Tibial artery (tissue), 4 donors: Measurements from ENCODE around the gene RBM43.
"Not testable (repeated sequence)": the region's sequence is repeated elsewhere in the genome, so short reads cannot be mapped to it uniquely, and the experiment has no call there.

ENCODE experiments used
- DNase-seq, 2 donors: peaks; one replicate each; pipeline ENCODE4 v3.0.0-alpha.2; 2019
- H3K27ac ChIP-seq, 2 donors: fragments of 200-600 bp; sonication (generic) in 1 of 2; 1 replicate in 1 of 2; 2 replicates in 1 of 2; pipeline ENCODE4 v1.5.1; 2018 to 2019; ENCODE audit warnings: mild to moderate bottlenecking in 1 of 2
- H3K27me3 ChIP-seq, 2 donors: fragments of 200-600 bp; sonication (generic) in 1 of 2; one replicate each; pipeline versions ENCODE4 v1.5.1 to v1.6.0; 2016 to 2019
- H3K36me3 ChIP-seq, 3 donors: fragments of 200-600 bp; sonication (generic) in 2 of 3; one replicate each; pipeline ENCODE4 v1.5.1; 2016 to 2019; ENCODE audit warnings: mild to moderate bottlenecking in 2 of 3
- H3K4me1 ChIP-seq, 4 donors: fragments of 200-600 bp; sonication (generic) in 2 of 4; 1 replicate in 3 of 4; 2 replicates in 1 of 4; pipeline ENCODE4 v1.5.1; 2016 to 2019
- H3K4me3 ChIP-seq, 2 donors: fragments of 200-600 bp; sonication (generic) in 1 of 2; 1 replicate in 1 of 2; 2 replicates in 1 of 2; pipeline ENCODE4 v1.5.1; 2018 to 2019; ENCODE audit warnings: mild to moderate bottlenecking in 2 of 2
- H3K9me3 ChIP-seq, 3 donors: fragments of 200-600 bp; sonication (generic) in 1 of 3; one replicate each; pipeline ENCODE4 v1.5.1; 2016 to 2019
- CTCF ChIP-seq, 2 experiments: fragments of 200-600 bp in 1 of 2; fragments of 450-650 bp in 1 of 2; IDR thresholded peaks; one replicate each; pipeline ENCODE4 v1.5.1; 2017 to 2019; ENCODE audit warnings: antibody characterized with exemption in 2 of 2, mild to moderate bottlenecking in 1 of 2, moderate library complexity in 1 of 2
- intact Hi-C: fragments of 100-400 bp; cut with DNase I; formaldehyde crosslinking; loops from one replicate; pipeline ENCODE4 v1.15.0; 2023; ENCODE audit warnings: low total_unique reads

Gene RBM43

DNA sequence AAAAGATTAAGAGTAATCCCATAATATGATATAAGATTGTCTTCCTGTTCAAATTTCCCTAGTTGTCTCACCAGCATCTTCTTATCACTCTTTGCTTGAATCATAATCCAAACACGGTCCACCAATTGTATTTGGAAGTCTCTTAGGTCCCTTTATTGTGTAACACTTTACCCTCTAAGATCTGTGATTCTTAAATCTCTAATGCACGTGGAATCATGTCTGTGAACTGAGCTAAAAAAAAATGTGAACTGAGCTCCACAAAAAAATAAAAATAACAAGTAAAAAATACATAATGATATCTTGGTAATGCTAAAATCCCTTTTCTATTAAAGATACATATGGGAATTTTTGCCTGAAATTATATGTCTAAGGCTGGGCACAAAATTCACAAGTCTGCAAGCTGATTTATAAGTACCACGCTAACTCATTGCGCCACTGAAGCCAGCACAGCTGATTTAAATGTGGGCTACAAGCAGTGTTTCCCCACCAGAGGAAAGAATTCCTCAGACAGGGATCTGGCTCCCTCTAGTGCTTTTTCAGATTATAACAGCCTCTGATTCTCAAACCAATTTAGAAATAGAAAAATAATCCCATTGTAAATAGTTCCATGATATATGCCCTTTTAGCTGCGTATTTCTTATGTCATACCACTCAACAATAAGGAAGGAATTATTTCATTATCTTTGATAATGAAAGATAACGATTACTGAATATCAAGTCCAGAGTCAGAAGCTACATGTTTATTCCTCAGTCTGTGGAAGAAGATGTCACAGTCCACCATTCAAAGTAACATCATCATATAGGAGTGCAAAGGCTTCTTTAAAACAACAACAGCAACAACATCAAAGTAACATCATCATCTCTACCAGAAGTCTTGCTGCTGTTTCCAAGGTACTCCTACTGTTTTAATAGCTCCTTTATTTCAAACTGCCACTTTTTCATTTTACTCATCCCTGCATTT is 22.9 kb downstream of the RBM43 start:
- H3K4me1 ChIP-seq: peaks cover 0 to 3% (median 0%) of the 10 kb centered on the region in 4 donors
- TF ChIP-seq CTCF (IDR thresholded peaks at IDR 0.05): peak; percentile 91 to 92
- H3K9me3 ChIP-seq: no peaks in the 10 kb centered on the region
- H3K36me3 ChIP-seq: no peaks in the 10 kb centered on the region
- peak in 1 of 2 donors; percentile 72 for DNase-seq
- intact Hi-C loops: loop anchor here (2.0 to 10.0 kb wide), 2 partner anchors 752 to 1644 kb away; partner anchors contain the start of gene RND3
- H3K27ac ChIP-seq: no peak overlapping the region
- no peak overlapping the region for H3K4me3 ChIP-seq
- H3K27me3 ChIP-seq: no peaks in the 10 kb centered on the region

DNA sequence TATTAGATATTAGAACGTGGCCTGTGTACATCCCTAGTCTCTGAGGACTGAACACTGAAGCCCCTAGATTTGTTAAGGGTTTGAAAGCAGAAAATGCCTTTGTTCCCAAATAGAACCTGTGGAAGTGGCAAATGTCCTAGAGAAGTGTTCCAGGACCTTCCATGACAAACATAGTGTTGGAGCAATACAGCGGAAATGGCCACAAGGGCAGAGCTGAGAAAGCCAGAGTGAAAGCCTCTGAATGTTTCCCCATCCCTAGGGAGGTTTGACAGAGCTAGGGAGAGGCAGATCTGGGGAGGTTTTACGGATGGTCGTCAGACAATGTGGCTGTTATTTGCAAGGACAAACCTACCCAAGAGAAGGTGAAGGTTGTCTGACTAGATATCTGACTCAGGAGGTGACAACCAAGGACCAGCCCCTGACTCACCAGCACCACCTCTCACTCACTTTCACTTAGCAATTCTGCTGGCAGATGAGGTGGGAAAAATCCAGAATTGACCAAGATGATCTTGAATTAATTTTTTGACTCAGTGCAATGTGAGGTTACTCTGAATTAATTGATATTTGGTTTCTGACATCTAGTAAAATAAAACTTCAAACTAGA is 24.1 kb downstream of the RBM43 start:
- Histone ChIP-seq H3K27ac (no peak overlapping the region), H3K36me3 (no peaks in the 10 kb centered on the region), H3K9me3 (no peaks in the 10 kb centered on the region), H3K4me3 (no peak overlapping the region), H3K27me3 (no peaks in the 10 kb centered on the region), H3K4me1 (peaks cover 0 to 3% (median 0%) of the 10 kb centered on the region in 4 donors)
- intact Hi-C loops: loop anchor here (2.0 to 10.0 kb wide), 2 partner anchors 751 to 1643 kb away; partner anchors contain the start of gene RND3
- no peak for TF ChIP-seq CTCF (IDR thresholded peaks at IDR 0.05)
- no peak for DNase-seq

DNA sequence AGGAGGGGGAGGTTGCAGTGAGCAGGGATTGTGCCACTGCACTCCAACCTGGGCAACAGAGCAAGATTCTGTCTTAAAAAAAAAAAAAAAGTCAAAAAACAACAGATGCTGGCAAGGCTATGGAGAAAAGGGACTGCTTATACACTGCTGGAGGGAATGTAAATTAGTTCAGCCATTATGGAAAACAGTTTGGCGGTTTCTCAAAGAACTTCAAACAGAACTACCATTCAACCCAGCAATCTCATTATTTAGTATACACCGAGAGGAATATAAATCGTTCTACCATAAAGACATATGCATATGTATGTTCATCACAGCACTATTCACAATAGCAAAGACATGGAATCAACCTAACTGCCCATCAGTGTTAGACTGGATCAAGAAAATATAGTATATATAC is 27.9 kb downstream of the RBM43 start:
- H3K4me3 ChIP-seq, H3K27ac ChIP-seq, H3K36me3 ChIP-seq, H3K27me3 ChIP-seq, DNase-seq, H3K9me3 ChIP-seq: not testable (repeated sequence)
- peaks cover 0 to 13% (median 1%) of the 10 kb centered on the region in 4 donors for H3K4me1 ChIP-seq
- intact Hi-C loops: loop anchor here (10.0 kb wide), 1 partner anchor 1639 kb away; no protein-coding TSS in a partner anchor

- not testable (repeated sequence) for H3K9me3 ChIP-seq, H3K36me3 ChIP-seq, DNase-seq, H3K27me3 ChIP-seq, H3K4me3 ChIP-seq, H3K27ac ChIP-seq
- intact Hi-C loops: loop anchor here (10.0 kb wide), 1 partner anchor 1638 kb away; no protein-coding TSS in a partner anchor
- H3K4me1 ChIP-seq: peaks cover 0 to 13% (median 0%) of the 10 kb centered on the region in 4 donors
Observed at GRCh38 chr2:151233288-151233687, 28.4 kb downstream of the RBM43 start.

GRCh38 chr2:151230627-151231140 is 31.0 kb downstream of the RBM43 start:
- H3K36me3 ChIP-seq: no peaks in the 10 kb centered on the region
- intact Hi-C loops: loop anchor here (10.0 kb wide), 1 partner anchor 1636 kb away; no protein-coding TSS in a partner anchor
- H3K27me3 ChIP-seq: no peaks in the 10 kb centered on the region
- no peak for TF ChIP-seq CTCF (IDR thresholded peaks at IDR 0.05)
- DNase-seq: no peak
- peaks cover 0 to 13% (median 0%) of the 10 kb centered on the region in 4 donors for H3K4me1 ChIP-seq
- H3K9me3 ChIP-seq: no peaks in the 10 kb centered on the region
- H3K27ac ChIP-seq: no peak overlapping the region
- H3K4me3 ChIP-seq: no peak overlapping the region

DNA sequence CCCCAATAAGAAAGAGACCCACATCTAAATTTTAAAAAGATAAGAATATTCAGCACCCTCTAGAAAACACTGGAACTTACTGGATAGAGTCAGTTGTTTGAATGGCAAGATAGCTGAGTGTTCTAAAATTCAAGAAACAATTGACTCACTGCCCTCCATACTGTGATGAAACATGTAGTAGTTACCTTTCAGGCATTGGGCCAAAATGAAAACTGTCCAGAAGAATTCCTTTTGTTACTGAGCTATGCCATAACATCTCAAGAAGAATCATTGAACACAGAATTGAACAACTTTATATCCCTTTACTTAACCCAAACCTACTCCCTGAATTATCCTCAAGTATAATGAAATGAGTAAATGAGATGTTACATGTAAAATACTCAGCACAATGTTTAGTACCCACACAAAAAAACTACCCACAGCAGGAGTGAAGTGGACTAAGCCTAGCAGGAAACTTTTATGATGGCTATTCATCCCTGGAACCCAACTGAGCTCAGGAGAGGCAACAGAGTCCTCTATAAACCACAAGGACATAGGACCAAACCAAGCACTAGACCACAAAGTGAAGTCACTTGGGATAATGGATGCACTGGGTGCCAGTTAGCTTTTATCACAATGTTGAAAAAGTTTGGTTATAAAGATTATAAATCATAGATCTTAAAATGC is 32.7 kb downstream of the RBM43 start:
- Histone ChIP-seq H3K4me3 (no peak overlapping the region), H3K4me1 (peaks cover 0 to 13% (median 0%) of the 10 kb centered on the region in 4 donors), H3K9me3 (no peaks in the 10 kb centered on the region), H3K36me3 (no peaks in the 10 kb centered on the region), H3K27ac (no peak overlapping the region), H3K27me3 (no peaks in the 10 kb centered on the region)
- intact Hi-C loops: no loop called here
- DNase-seq: no peak
- TF ChIP-seq CTCF (IDR thresholded peaks at IDR 0.05): no peak
